Activated T-helper 17 cell treated with anti-CD3 and anti-CD28 coated beads, Interleukin-2, amount 50 U/mL, for 72 hours (primary cell): ENCODE measurements around the gene BCAS3. TPM values are rescaled to one million over a fixed set of nuclear protein-coding genes. Genes with fewer than 3 reads are reported as not detected.

Experiments
- ATAC-seq: fragments of 150-1000 bp; cut with Tn5 transposase; replicated peaks from 2 replicates; pipeline ENCODE4 v1.10.0; 2021; ENCODE audit warnings: mild to moderate bottlenecking, moderate library complexity
- H3K27ac Mint-ChIP-seq: one replicate; pipeline ENCODE4 v1.8.0; 2022; ENCODE audit warnings: mixed read lengths
- H3K27me3 Mint-ChIP-seq: one replicate; pipeline ENCODE4 v1.8.0; 2022; ENCODE audit warnings: mixed read lengths
- H3K36me3 Mint-ChIP-seq: one replicate; pipeline ENCODE4 v1.8.0; 2022; ENCODE audit warnings: low read depth, mild to moderate bottlenecking, mixed read lengths
- H3K4me1 Mint-ChIP-seq: one replicate; pipeline ENCODE4 v1.8.0; 2022; ENCODE audit warnings: mixed read lengths
- H3K4me3 Mint-ChIP-seq: one replicate; pipeline ENCODE4 v1.8.0; 2022; ENCODE audit warnings: mild to moderate bottlenecking, mixed read lengths
- H3K9me3 Mint-ChIP-seq: one replicate; pipeline ENCODE4 v1.8.0; 2022; ENCODE audit warnings: mixed read lengths
- total RNA-seq, 2 donors: library from RNA; stranded (reverse); gene quantifications; one replicate each; pipeline ENCODE4 v1.2.3, GENCODE V29; 2022

The BCAS3 gene
- total RNA-seq, 2 donors from 2014 or later: 11.6 to 15.0 TPM

GRCh38 chr17:61283043-61283442, 605.4 kb downstream of the BCAS3 start:
- H3K27me3 Mint-ChIP-seq: no peaks in the 10 kb centered on the region
- H3K9me3 Mint-ChIP-seq: no peaks in the 10 kb centered on the region
- ATAC-seq: no peak
- no peak overlapping the region for H3K27ac Mint-ChIP-seq
- peaks cover 4% of the 10 kb centered on the region for H3K36me3 Mint-ChIP-seq
- H3K4me1 Mint-ChIP-seq: peaks cover 8% of the 10 kb centered on the region
- no peak overlapping the region for H3K4me3 Mint-ChIP-seq

- Mint-ChIP-seq H3K27ac (no peak overlapping the region), H3K27me3 (no peaks in the 10 kb centered on the region), H3K36me3 (peaks cover 4% of the 10 kb centered on the region), H3K4me3 (no peak overlapping the region), H3K4me1 (peaks cover 8% of the 10 kb centered on the region), H3K9me3 (no peaks in the 10 kb centered on the region)
- ATAC-seq: no peak
These were observed 606.5 kb downstream of the BCAS3 start for GRCh38 chr17:61284174-61284573.

GRCh38 chr17:61284746-61285145, 607.1 kb downstream of the BCAS3 start:
- Mint-ChIP-seq H3K4me1 (peaks cover 8% of the 10 kb centered on the region), H3K9me3 (no peaks in the 10 kb centered on the region), H3K4me3 (no peak overlapping the region), H3K36me3 (peaks cover 4% of the 10 kb centered on the region), H3K27me3 (no peaks in the 10 kb centered on the region), H3K27ac (no peak overlapping the region)
- no peak for ATAC-seq

DNA sequence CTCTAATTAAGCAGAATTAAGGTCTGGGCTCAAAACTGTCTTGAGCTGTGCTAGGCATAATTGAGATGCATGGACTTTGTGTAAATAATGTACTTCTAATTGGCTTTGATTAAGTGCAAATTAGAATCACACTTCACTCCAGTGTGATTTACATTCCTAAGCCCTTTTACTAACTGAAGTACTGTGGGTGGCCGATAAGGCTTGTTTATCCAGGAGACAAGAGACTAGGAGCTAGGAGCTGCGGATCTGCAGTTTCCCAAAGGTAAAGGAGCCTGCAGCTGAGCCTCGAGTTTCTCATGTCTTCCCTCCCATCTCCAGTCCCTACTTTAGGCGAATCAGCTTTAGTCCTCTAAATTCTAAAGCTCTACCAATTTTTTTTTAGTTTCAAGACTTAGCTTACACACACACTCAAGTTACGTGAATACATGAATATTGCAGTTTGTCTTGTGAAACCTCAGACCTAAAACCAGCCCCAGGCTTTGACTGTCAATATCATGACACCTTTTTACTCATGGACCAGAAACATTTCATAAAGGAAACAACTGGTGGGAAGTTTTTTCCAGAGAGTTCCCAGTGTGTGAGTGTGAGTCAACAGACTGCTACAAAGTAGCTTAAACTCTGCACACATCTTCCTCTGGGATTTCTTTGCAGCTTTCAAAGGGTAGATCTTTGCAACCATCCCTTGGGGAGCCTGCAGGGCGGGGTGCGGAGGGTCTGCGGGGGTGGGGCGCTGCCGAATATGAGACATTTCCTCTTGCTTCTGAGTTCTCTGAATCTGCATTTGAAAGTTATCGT, 608.1 kb downstream of the BCAS3 start:
- peak; percentile 69 for ATAC-seq
- Mint-ChIP-seq H3K36me3 (peaks cover 4% of the 10 kb centered on the region), H3K27ac (no peak overlapping the region), H3K9me3 (no peaks in the 10 kb centered on the region), H3K27me3 (no peaks in the 10 kb centered on the region), H3K4me3 (no peak overlapping the region), H3K4me1 (no peaks in the 10 kb centered on the region)

GRCh38 chr17:61286449-61286848, 608.8 kb downstream of the BCAS3 start:
- Mint-ChIP-seq H3K9me3 (no peaks in the 10 kb centered on the region), H3K4me1 (no peaks in the 10 kb centered on the region), H3K4me3 (no peak overlapping the region), H3K27me3 (no peaks in the 10 kb centered on the region), H3K27ac (no peak overlapping the region), H3K36me3 (peaks cover 4% of the 10 kb centered on the region)
- ATAC-seq: no peak

GRCh38 chr17:61289408-61290385, 612.0 kb downstream of the BCAS3 start:
- Mint-ChIP-seq H3K9me3 (no peaks in the 10 kb centered on the region), H3K36me3 (no peaks in the 10 kb centered on the region), H3K4me1 (no peaks in the 10 kb centered on the region), H3K4me3 (no peak overlapping the region), H3K27me3 (no peaks in the 10 kb centered on the region), H3K27ac (no peak overlapping the region)
- ATAC-seq: no peak

DNA sequence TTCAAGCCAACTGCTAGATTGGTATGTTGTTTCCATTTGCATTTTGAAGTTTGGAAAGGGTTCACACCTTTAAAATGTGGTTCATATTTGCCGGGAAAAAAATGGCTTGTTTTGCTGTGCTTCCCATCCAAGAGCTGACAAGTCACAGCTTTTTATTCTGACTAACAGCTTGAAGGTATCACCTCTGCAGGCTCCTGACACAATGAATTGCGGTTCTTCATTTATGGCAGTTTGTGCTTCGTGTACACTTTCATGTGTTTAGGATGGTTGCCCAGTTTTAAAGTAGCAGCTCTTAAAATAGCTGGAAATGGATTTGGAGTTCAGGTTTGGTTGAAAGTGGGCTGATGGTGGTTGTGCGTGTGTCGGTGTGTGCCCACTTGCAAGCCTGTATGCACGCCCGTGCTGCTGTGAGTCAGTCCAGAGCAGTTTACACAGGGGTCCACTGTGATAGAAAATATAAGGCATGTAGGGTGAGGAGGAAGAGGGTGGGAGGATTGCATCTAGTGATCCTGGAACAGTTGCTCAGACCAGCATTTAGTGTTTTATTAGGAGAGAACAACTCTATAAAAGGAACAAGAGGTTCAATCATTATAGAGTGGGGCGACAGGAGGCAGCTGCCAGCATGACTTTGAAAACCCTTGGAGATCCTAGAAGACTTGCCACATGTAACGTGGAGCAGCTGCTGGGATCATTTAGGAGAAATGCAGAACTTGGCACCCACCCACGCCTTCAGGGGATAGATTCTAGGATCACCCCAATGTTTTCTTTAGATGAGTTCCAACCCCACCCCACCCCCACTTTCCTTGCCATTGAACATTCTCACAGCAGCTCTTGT, 614.0 kb downstream of the BCAS3 start:
- ATAC-seq: no peak
- Mint-ChIP-seq H3K36me3 (no peaks in the 10 kb centered on the region), H3K4me1 (no peaks in the 10 kb centered on the region), H3K9me3 (no peaks in the 10 kb centered on the region), H3K4me3 (no peak overlapping the region), H3K27ac (no peak overlapping the region), H3K27me3 (no peaks in the 10 kb centered on the region)

- Mint-ChIP-seq H3K27ac (no peak overlapping the region), H3K9me3 (no peaks in the 10 kb centered on the region), H3K4me3 (no peak overlapping the region), H3K27me3 (no peaks in the 10 kb centered on the region), H3K4me1 (no peaks in the 10 kb centered on the region), H3K36me3 (no peaks in the 10 kb centered on the region)
- no peak for ATAC-seq
These were observed 616.6 kb downstream of the BCAS3 start for GRCh38 chr17:61294286-61294685.

DNA sequence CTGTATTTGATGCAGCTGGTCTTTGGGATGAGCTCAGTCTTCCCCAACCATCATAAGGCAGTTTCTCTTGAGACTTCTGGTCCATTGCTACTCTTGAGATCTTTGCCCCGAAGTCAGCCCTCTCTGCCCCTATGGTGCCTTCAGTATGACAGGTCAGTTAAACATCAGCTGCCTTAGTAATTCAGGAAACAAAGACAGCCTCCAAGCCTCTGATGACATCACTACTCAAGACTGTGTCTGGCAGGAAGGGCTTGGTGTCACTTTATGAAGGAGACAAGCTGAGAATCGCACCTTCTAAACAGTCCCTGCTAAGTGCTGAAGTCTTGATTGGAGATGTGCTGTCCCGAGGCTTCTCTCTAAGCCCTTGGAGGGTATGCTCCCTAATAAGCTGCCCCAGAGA, 617.1 kb downstream of the BCAS3 start:
- no peaks in the 10 kb centered on the region for H3K9me3 Mint-ChIP-seq
- H3K4me1 Mint-ChIP-seq: no peaks in the 10 kb centered on the region
- ATAC-seq: no peak
- H3K36me3 Mint-ChIP-seq: no peaks in the 10 kb centered on the region
- H3K27ac Mint-ChIP-seq: no peak overlapping the region
- no peaks in the 10 kb centered on the region for H3K27me3 Mint-ChIP-seq
- H3K4me3 Mint-ChIP-seq: no peak overlapping the region

DNA sequence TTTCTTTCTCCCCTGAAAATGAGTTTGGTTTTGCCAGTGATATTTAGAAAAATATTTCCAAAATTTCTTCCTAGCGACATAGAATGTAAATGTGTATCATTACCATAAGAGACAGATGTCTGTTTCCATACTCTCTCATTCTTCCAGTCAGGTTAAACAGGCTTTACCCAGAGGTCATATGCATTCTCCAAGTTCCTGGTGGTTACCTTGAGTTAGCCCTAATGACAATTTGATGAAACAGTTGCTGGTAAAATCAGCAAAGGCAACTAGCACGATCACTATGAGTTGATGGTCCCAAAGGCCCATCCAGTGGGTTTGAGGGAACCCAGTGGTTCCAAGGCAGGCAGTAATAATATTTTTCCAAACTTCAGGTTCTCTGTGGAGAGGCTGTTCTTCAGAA, 618.4 kb downstream of the BCAS3 start:
- ATAC-seq: no peak
- Mint-ChIP-seq H3K9me3 (no peaks in the 10 kb centered on the region), H3K36me3 (no peaks in the 10 kb centered on the region), H3K27me3 (no peaks in the 10 kb centered on the region), H3K4me3 (no peak overlapping the region), H3K27ac (no peak overlapping the region), H3K4me1 (no peaks in the 10 kb centered on the region)

- H3K36me3 Mint-ChIP-seq: no peaks in the 10 kb centered on the region
- H3K4me1 Mint-ChIP-seq: no peaks in the 10 kb centered on the region
- H3K4me3 Mint-ChIP-seq: no peak overlapping the region
- no peak overlapping the region for H3K27ac Mint-ChIP-seq
- H3K27me3 Mint-ChIP-seq: no peaks in the 10 kb centered on the region
- ATAC-seq: no peak
- no peaks in the 10 kb centered on the region for H3K9me3 Mint-ChIP-seq
These were observed 622.2 kb downstream of the BCAS3 start for GRCh38 chr17:61299517-61300513.

GRCh38 chr17:61302953-61303816, 625.5 kb downstream of the BCAS3 start:
- no peak overlapping the region for H3K4me3 Mint-ChIP-seq
- no peak for ATAC-seq
- no peaks in the 10 kb centered on the region for H3K36me3 Mint-ChIP-seq
- H3K27ac Mint-ChIP-seq: no peak overlapping the region
- no peaks in the 10 kb centered on the region for H3K27me3 Mint-ChIP-seq
- H3K4me1 Mint-ChIP-seq: no peaks in the 10 kb centered on the region
- no peaks in the 10 kb centered on the region for H3K9me3 Mint-ChIP-seq

DNA sequence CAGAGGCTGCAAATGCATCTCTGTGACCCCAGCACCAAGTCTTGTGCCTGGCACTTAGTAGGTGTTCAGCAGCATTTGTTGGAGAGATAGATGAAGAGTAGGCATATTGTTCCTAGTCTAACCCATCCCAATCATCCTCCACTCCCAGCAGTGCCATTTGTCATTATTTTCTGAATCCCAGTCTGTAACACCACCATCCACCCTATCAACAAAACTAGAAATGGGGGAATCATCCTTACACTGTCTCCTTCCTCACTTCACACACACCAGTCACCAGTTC, 626.1 kb downstream of the BCAS3 start:
- no peak overlapping the region for H3K27ac Mint-ChIP-seq
- H3K4me3 Mint-ChIP-seq: no peak overlapping the region
- no peaks in the 10 kb centered on the region for H3K36me3 Mint-ChIP-seq
- H3K4me1 Mint-ChIP-seq: no peaks in the 10 kb centered on the region
- no peak for ATAC-seq
- no peaks in the 10 kb centered on the region for H3K27me3 Mint-ChIP-seq
- no peaks in the 10 kb centered on the region for H3K9me3 Mint-ChIP-seq
